ENCODE measurements around the gene ITGAV. TPM values are rescaled to one million over a fixed set of nuclear protein-coding genes. Genes with fewer than 3 reads are reported as not detected.

ITGAV gene
- total RNA-seq, 1 experiment from 2014 or later: 30.5 TPM

GRCh38 chr2:186641807-186642321 lies 52.0 kb downstream of the ITGAV start:
- Histone ChIP-seq H3K4me3 (ENCODE audit: insufficient read depth, low read depth, low read length) (no peak overlapping the region), H3K27me3 (ENCODE audit: control insufficient read depth, insufficient read depth, low read length) (no peaks in the 10 kb centered on the region), H3K36me3 (replicated peaks; ENCODE audit: control insufficient read depth, insufficient read depth, low read length) (peaks cover 5% of the 10 kb centered on the region)
- peak; percentile 25 for DNase-seq

GRCh38 chr2:186644791-186645190 lies 54.9 kb downstream of the ITGAV start:
- Histone ChIP-seq H3K27me3 (ENCODE audit: control insufficient read depth, insufficient read depth, low read length) (no peaks in the 10 kb centered on the region), H3K36me3 (replicated peaks; ENCODE audit: control insufficient read depth, insufficient read depth, low read length) (peaks cover 2% of the 10 kb centered on the region; the same call in 1 of the 2 replicates), H3K4me3 (ENCODE audit: insufficient read depth, low read depth, low read length) (no peak overlapping the region)
- no peak for DNase-seq

DNA sequence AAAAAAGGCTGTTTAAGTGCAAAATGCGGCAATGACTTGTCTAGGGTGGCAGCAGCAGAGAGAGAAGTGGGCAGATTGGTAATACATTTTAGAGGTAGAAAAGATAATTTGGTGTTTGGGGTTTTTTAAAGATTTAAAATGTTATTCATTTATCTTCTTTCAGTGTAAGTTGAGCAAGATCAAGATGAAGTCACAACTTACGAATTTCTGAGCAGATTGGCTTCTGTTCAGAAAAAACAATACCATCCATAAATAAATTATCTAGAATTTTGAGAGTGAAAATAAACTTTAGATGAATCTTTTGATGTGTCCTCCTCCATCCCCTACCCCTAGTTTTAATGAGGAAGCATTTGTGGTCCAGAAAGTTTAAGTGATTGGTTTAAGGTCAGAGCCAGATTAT lies 56.1 kb downstream of the ITGAV start:
- DNase-seq: no peak
- Histone ChIP-seq H3K27me3 (ENCODE audit: control insufficient read depth, insufficient read depth, low read length) (no peaks in the 10 kb centered on the region), H3K36me3 (replicated peaks; ENCODE audit: control insufficient read depth, insufficient read depth, low read length) (peaks cover 2% of the 10 kb centered on the region; the same call in 1 of the 2 replicates), H3K4me3 (ENCODE audit: insufficient read depth, low read depth, low read length) (no peak overlapping the region)

DNA sequence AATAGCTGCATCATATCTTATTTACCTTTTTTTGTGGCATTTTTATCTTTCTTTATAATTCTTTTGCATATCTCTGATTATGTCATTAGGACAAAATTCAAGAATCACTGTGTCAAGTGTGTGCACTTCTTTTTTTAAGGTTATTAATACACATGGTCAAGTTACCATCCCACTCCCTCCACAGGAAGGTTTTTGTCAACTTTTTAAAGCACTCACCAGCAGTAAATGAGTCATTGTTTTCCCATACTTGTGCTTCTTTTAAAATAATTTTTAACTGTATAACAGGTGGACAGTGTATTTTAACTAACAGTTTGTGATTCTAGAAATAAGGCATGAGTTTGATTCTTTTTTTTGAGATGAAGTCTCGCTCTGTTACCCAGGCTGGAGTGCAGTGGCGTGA lies 58.3 kb downstream of the ITGAV start:
- no peak for DNase-seq
- Histone ChIP-seq H3K27me3 (ENCODE audit: control insufficient read depth, insufficient read depth, low read length) (no peaks in the 10 kb centered on the region), H3K4me3 (ENCODE audit: insufficient read depth, low read depth, low read length) (no peak overlapping the region), H3K36me3 (replicated peaks; ENCODE audit: control insufficient read depth, insufficient read depth, low read length) (no peaks in the 10 kb centered on the region; the same call in 1 of the 2 replicates)

- Histone ChIP-seq H3K27me3 (ENCODE audit: control insufficient read depth, insufficient read depth, low read length) (no peaks in the 10 kb centered on the region), H3K36me3 (replicated peaks; ENCODE audit: control insufficient read depth, insufficient read depth, low read length) (no peaks in the 10 kb centered on the region; the same call in 1 of the 2 replicates), H3K4me3 (ENCODE audit: insufficient read depth, low read depth, low read length) (no peak overlapping the region)
- DNase-seq: no peak
Measured at GRCh38 chr2:186653511-186653910, 63.7 kb downstream of the ITGAV start.

- Histone ChIP-seq H3K36me3 (replicated peaks; ENCODE audit: control insufficient read depth, insufficient read depth, low read length) (no peaks in the 10 kb centered on the region; the same call in none of the 2 replicates), H3K4me3 (ENCODE audit: insufficient read depth, low read depth, low read length) (no peak overlapping the region), H3K27me3 (ENCODE audit: control insufficient read depth, insufficient read depth, low read length) (no peaks in the 10 kb centered on the region)
- DNase-seq: no peak
Measured at GRCh38 chr2:186659383-186659782, 69.5 kb downstream of the ITGAV start.

GRCh38 chr2:186664385-186665043 lies 74.7 kb downstream of the ITGAV start:
- peaks cover 2% of the 10 kb centered on the region for H3K36me3 ChIP-seq (replicated peaks; ENCODE audit: control insufficient read depth, insufficient read depth, low read length)
- no peaks in the 10 kb centered on the region for H3K27me3 ChIP-seq (ENCODE audit: control insufficient read depth, insufficient read depth, low read length)
- no peak overlapping the region for H3K4me3 ChIP-seq (ENCODE audit: insufficient read depth, low read depth, low read length)
- DNase-seq: no peak

DNA sequence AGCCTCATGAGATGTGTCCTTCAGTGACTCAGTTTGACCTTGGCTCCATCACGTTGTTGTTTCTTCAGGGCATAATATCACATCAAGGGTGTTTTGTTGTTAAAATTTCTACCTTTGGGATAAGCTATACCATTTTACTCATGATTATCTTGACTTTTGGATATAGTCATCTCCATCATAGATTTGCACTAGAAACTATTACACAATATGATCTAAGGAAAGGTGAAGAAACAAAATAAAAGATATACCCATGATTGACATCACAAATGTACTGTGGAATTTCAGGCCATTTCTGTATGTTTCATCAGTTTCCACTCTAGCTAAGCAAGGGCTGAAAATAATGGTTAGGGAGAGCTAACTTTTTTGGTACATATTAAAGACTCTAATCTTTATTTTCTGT lies 79.3 kb downstream of the ITGAV start:
- Histone ChIP-seq H3K36me3 (replicated peaks; ENCODE audit: control insufficient read depth, insufficient read depth, low read length) (peaks cover 9% of the 10 kb centered on the region), H3K27me3 (ENCODE audit: control insufficient read depth, insufficient read depth, low read length) (no peaks in the 10 kb centered on the region), H3K4me3 (ENCODE audit: insufficient read depth, low read depth, low read length) (no peak overlapping the region)
- no peak for DNase-seq

- no peak overlapping the region for H3K4me3 ChIP-seq (ENCODE audit: insufficient read depth, low read depth, low read length)
- DNase-seq: no peak
- peaks cover 9% of the 10 kb centered on the region for H3K36me3 ChIP-seq (replicated peaks; ENCODE audit: control insufficient read depth, insufficient read depth, low read length)
- H3K27me3 ChIP-seq (ENCODE audit: control insufficient read depth, insufficient read depth, low read length): no peaks in the 10 kb centered on the region
Measured at GRCh38 chr2:186670831-186671230, 81.0 kb downstream of the ITGAV start.

- H3K4me3 ChIP-seq (ENCODE audit: insufficient read depth, low read depth, low read length): no peak overlapping the region
- DNase-seq: no peak
- no peaks in the 10 kb centered on the region for H3K27me3 ChIP-seq (ENCODE audit: control insufficient read depth, insufficient read depth, low read length)
- H3K36me3 ChIP-seq (replicated peaks; ENCODE audit: control insufficient read depth, insufficient read depth, low read length): peaks cover 5% of the 10 kb centered on the region
Measured at GRCh38 chr2:186675380-186675779, 85.5 kb downstream of the ITGAV start.

DNA sequence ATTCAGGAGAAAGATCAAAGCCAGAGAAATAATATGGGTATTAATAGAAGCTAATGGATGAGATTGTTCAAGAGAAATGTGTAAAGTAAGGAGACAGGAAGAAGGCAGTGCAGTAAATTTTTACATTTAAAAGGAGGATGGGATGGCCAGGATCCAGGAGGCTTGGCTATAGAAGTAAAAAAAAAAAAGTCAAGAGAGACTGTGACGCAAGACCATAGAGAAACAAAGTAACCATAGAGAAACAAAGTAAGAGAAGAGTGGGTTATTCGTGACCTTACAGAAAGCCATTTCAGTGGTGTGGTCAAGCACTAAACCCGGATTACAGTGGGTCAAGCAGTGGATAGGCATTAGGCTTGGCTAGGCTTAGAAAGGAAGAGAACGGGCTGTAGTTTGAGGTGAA lies 93.5 kb downstream of the ITGAV start:
- DNase-seq: no peak
- no peaks in the 10 kb centered on the region for H3K27me3 ChIP-seq (ENCODE audit: control insufficient read depth, insufficient read depth, low read length)
- no peaks in the 10 kb centered on the region for H3K36me3 ChIP-seq (replicated peaks; ENCODE audit: control insufficient read depth, insufficient read depth, low read length)
- H3K4me3 ChIP-seq (ENCODE audit: insufficient read depth, low read depth, low read length): no peak overlapping the region

GRCh38 chr2:186687807-186688211 lies 98.0 kb downstream of the ITGAV start:
- H3K4me3 ChIP-seq (ENCODE audit: insufficient read depth, low read depth, low read length): no peak overlapping the region
- H3K27me3 ChIP-seq (ENCODE audit: control insufficient read depth, insufficient read depth, low read length): no peaks in the 10 kb centered on the region
- no peak for DNase-seq
- no peaks in the 10 kb centered on the region for H3K36me3 ChIP-seq (replicated peaks; ENCODE audit: control insufficient read depth, insufficient read depth, low read length)

GRCh38 chr2:186688813-186689212 lies 99.0 kb downstream of the ITGAV start:
- DNase-seq: no peak
- Histone ChIP-seq H3K27me3 (ENCODE audit: control insufficient read depth, insufficient read depth, low read length) (no peaks in the 10 kb centered on the region), H3K36me3 (replicated peaks; ENCODE audit: control insufficient read depth, insufficient read depth, low read length) (no peaks in the 10 kb centered on the region), H3K4me3 (ENCODE audit: insufficient read depth, low read depth, low read length) (no peak overlapping the region)

- no peak for DNase-seq
- Histone ChIP-seq H3K36me3 (replicated peaks; ENCODE audit: control insufficient read depth, insufficient read depth, low read length) (no peaks in the 10 kb centered on the region), H3K4me3 (ENCODE audit: insufficient read depth, low read depth, low read length) (no peak overlapping the region), H3K27me3 (ENCODE audit: control insufficient read depth, insufficient read depth, low read length) (no peaks in the 10 kb centered on the region)
Measured at GRCh38 chr2:186690786-186691185, 100.9 kb downstream of the ITGAV start.

- no peak overlapping the region for H3K4me3 ChIP-seq (ENCODE audit: insufficient read depth, low read depth, low read length)
- DNase-seq: no peak
Measured at GRCh38 chr2:186691231-186691630, 101.4 kb downstream of the ITGAV start.

More at GRCh38 chr2:186691231-186691630, 101.4 kb downstream of the ITGAV start:
- H3K27me3 ChIP-seq (ENCODE audit: control insufficient read depth, insufficient read depth, low read length): no peaks in the 10 kb centered on the region
- no peaks in the 10 kb centered on the region for H3K36me3 ChIP-seq (replicated peaks; ENCODE audit: control insufficient read depth, insufficient read depth, low read length)
